Colonic mucosa (tissue), 4 donors: Measurements from ENCODE around the gene MUC20. TPM values are rescaled to one million over a fixed set of nuclear protein-coding genes. Genes with fewer than 3 reads are reported as not detected.
"Not testable (repeated sequence)": the region's sequence is repeated elsewhere in the genome, so short reads cannot be mapped to it uniquely, and the experiment has no call there.

ENCODE experiments used
- DNase-seq: peaks from one replicate; pipeline ENCODE4 v3.0.0-alpha.2; 2020
- H3K27ac ChIP-seq: fragments of 200-600 bp; one replicate; pipeline ENCODE4 v1.8.0; 2021
- H3K27me3 ChIP-seq: fragments of 200-600 bp; one replicate; pipeline ENCODE4 v1.8.0; 2021
- H3K36me3 ChIP-seq: fragments of 200-600 bp; one replicate; pipeline ENCODE4 v1.8.0; 2021
- H3K4me1 ChIP-seq: fragments of 200-600 bp; one replicate; pipeline ENCODE4 v1.8.0; 2021; ENCODE audit warnings: mild to moderate bottlenecking
- H3K4me3 ChIP-seq: fragments of 200-600 bp; one replicate; pipeline ENCODE4 v1.8.0; 2021
- H3K9ac ChIP-seq, 2 donors: one replicate each; pipeline ENCODE4 v1.7.0; 2013; ENCODE audit warnings: control low read depth in 2 of 2, low read depth in 2 of 2, low read length in 2 of 2
- H3K9me3 ChIP-seq: fragments of 200-600 bp; one replicate; pipeline ENCODE4 v1.8.0; 2021
- CTCF ChIP-seq: fragments of 200-600 bp; IDR thresholded peaks from one replicate; pipeline ENCODE4 v1.8.0; 2022; ENCODE audit warnings: antibody characterized with exemption, mild to moderate bottlenecking
- intact Hi-C: fragments of 100-400 bp; cut with DNase I; formaldehyde crosslinking; loops from one replicate; pipeline ENCODE4 v1.14.1; 2022
- total RNA-seq, 2 donors: library from RNA; stranded (reverse); fragmentation: NEBNext Ultra II Directional in 1 of 2; extraction: Animal tissue kit (Norgen Biotek cat#: 25700) in 1 of 2; gene quantifications; one replicate each; pipeline ENCODE4 v1.2.1, GENCODE V29; 2021
- donor health status: healthy.
- donor health status: DM: no; HTN: no; CAD: no.
- donor health status: DM: no; HTN: no; CAD: no.

MUC20 gene
- total RNA-seq, 2 donors from 2014 or later: 58.1 to 170 TPM

GRCh38 chr3:195770081-195770840 is 49.5 kb downstream of the MUC20 start:
- H3K27ac ChIP-seq: no peak overlapping the region
- TF ChIP-seq CTCF: no peak
- no peaks in the 10 kb centered on the region for H3K36me3 ChIP-seq
- DNase-seq: no peak
- H3K4me1 ChIP-seq: no peaks in the 10 kb centered on the region
- intact Hi-C loops: no loop called here
- no peaks in the 10 kb centered on the region for H3K9me3 ChIP-seq
- H3K4me3 ChIP-seq: no peak overlapping the region
- no peak overlapping the region for H3K9ac ChIP-seq
- H3K27me3 ChIP-seq: no peaks in the 10 kb centered on the region

- DNase-seq, H3K36me3 ChIP-seq, H3K4me1 ChIP-seq, H3K9me3 ChIP-seq, H3K27ac ChIP-seq, H3K27me3 ChIP-seq, H3K4me3 ChIP-seq, H3K9ac ChIP-seq, intact Hi-C loops: not testable (repeated sequence)
These were observed 50.3 kb downstream of the MUC20 start for GRCh38 chr3:195770841-195771645.

DNA sequence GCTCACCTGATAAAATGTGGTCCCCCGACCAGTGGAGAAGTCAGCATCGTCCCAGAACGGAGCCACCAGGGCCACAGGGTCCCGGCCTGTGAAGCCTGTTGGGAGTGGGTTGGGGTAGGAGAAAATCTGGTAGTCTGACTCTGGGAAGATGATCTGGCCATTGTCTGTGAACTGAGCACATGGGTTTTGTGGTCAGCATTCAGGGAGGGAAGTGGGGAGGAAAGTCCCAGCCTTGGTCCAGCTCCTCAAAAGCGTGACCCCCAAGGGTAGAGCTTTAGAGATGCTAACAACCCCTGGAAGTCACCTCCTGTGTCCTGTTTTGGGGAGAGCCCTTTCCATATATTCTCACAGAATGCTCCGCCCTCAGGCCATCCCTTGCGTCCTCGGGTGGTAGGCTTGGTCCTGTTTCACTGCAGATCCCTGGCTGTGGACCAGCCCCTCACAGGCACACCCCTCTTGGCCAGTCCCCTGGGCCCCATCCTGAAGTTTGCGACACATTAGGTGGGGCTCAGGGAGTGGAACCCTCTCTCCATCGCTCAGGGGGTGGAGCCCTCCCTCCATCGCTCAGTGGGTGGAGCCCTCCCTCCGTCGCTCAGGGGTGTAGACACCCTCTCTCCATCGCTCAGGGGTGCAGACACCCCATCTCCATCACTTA is 51.0 kb downstream of the MUC20 start:
- no peaks in the 10 kb centered on the region for H3K4me1 ChIP-seq
- no peak overlapping the region for H3K4me3 ChIP-seq
- DNase-seq: no peak
- H3K9ac ChIP-seq: no peak overlapping the region
- intact Hi-C loops: no loop called here
- H3K9me3 ChIP-seq: no peaks in the 10 kb centered on the region
- no peaks in the 10 kb centered on the region for H3K36me3 ChIP-seq
- H3K27me3 ChIP-seq: no peaks in the 10 kb centered on the region
- TF ChIP-seq CTCF: no peak
- H3K27ac ChIP-seq: no peak overlapping the region

- no peak for DNase-seq
- no peak overlapping the region for H3K27ac ChIP-seq
- TF ChIP-seq CTCF: no peak
- no peak overlapping the region for H3K4me3 ChIP-seq
- intact Hi-C loops: no loop called here
- H3K36me3 ChIP-seq: peaks cover 8% of the 10 kb centered on the region
- no peak overlapping the region for H3K9ac ChIP-seq
- no peaks in the 10 kb centered on the region for H3K9me3 ChIP-seq
- no peaks in the 10 kb centered on the region for H3K27me3 ChIP-seq
- no peaks in the 10 kb centered on the region for H3K4me1 ChIP-seq
These were observed 53.3 kb downstream of the MUC20 start for GRCh38 chr3:195773956-195774537.

- H3K27ac ChIP-seq: no peak overlapping the region
- H3K4me1 ChIP-seq: no peaks in the 10 kb centered on the region
- intact Hi-C loops: no loop called here
- H3K36me3 ChIP-seq: peaks cover 8% of the 10 kb centered on the region
- no peaks in the 10 kb centered on the region for H3K9me3 ChIP-seq
- peak; percentile 24 for TF ChIP-seq CTCF
- H3K9ac ChIP-seq: no peak overlapping the region
- no peaks in the 10 kb centered on the region for H3K27me3 ChIP-seq
- no peak overlapping the region for H3K4me3 ChIP-seq
- DNase-seq: peak; percentile 42
These were observed 54.1 kb downstream of the MUC20 start for GRCh38 chr3:195774917-195775316.
